Measurements from ENCODE around the gene STK24. TPM values are rescaled to one million over a fixed set of nuclear protein-coding genes. Genes with fewer than 3 reads are reported as not detected.

The STK24 gene
- total and polyA plus RNA-seq, 10 of the 15 experiments (the other 5 are each of a cell fraction or from before 2014, with no cell fraction given), result 7.5 to 115 (median 52.9) TPM

DNA sequence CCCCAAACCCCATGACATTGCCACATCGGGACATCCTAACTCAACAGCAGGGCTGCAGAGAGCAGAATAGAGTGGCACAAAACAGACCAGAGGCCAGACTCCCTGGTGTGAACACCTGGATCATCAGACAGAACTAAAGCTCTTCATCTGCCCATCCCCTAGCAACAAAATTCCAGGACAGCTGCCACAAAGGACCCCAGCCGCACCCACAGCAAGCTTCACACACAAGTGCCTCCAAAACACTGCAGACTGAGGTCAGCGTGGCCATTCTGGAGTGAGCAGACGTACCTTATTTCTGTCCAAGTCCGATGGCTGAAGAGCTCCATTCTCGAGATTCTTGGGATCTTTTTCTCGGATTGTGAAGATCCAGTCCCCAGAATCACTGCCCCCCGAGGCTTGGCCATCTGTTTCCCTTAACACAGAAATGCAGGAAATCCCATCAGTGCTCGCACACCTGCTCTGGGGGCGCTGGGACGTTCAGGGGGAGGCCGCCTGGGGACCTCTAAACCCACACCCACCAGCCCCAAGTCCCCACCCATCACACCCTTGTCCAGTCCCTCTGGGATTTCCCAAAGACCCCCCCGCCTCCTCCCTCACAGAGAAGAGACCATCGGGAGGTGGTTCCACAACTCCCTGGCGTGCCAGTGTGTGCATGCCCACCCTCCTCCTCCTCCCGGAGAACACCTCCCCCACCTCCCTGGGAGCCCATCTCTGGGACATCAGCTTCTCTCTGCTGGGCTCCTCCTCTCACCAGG, 115.2 kb downstream of the STK24 start (continued):
- TF ChIP-seq, protein P1, sequence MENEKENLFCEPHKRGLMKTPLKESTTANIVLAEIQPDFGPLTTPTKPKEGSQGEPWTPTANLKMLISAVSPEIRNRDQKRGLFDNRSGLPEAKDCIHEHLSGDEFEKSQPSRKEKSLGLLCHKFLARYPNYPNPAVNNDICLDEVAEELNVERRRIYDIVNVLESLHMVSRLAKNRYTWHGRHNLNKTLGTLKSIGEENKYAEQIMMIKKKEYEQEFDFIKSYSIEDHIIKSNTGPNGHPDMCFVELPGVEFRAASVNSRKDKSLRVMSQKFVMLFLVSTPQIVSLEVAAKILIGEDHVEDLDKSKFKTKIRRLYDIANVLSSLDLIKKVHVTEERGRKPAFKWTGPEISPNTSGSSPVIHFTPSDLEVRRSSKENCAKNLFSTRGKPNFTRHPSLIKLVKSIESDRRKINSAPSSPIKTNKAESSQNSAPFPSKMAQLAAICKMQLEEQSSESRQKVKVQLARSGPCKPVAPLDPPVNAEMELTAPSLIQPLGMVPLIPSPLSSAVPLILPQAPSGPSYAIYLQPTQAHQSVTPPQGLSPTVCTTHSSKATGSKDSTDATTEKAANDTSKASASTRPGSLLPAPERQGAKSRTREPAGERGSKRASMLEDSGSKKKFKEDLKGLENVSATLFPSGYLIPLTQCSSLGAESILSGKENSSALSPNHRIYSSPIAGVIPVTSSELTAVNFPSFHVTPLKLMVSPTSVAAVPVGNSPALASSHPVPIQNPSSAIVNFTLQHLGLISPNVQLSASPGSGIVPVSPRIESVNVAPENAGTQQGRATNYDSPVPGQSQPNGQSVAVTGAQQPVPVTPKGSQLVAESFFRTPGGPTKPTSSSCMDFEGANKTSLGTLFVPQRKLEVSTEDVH (IDR thresholded peaks at IDR 0.05; ENCODE audit: low read depth, partially characterized antibody), result no peak
- TF ChIP-seq NBN (IDR thresholded peaks at IDR 0.05), result no peak
- TF ChIP-seq BHLHE40 (IDR thresholded peaks at IDR 0.05; ENCODE audit: borderline replicate concordance in 1 of 2, low read depth in 2 of 2, low read length in 1 of 2), result no peak
- no peak for TF ChIP-seq MTA3 (IDR thresholded peaks at IDR 0.05; ENCODE audit: borderline replicate concordance, low read length)
- TF ChIP-seq SP1 (IDR thresholded peaks at IDR 0.05; ENCODE audit: low read depth, low read length), result no peak

DNA sequence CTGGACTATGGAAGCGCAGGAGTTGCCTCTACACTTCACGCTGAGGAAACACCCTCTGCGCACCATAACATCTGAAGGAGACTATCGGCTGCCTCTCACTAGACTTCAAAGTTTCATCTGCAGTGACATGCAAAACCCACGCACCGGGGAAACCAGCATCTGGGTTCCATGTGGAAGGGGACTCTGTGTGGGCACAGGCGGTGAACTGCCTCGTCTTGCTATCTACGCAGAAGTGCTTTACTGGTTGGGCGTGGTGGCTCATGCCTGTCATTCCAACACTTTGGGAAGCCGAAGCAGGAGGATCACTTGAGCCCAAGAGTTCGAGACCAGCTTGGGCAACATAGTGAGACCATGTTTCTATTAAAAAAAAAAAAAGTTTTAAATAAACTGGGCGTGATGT, 116.4 kb downstream of the STK24 start:
- no peaks in the 10 kb centered on the region for H3K79me2 ChIP-seq (ENCODE audit: control insufficient read depth, insufficient read depth, low read length)
- intact Hi-C loops (cut with micrococcal nuclease; ENCODE audit: unreplicated experiment), result no loop called here
- BruUV-seq (replicated peaks), result no TSS peak
- H3K4me1 ChIP-seq (ENCODE audit: control insufficient read depth, insufficient read depth, low read length), result no peaks in the 10 kb centered on the region
- ChIA-PET POLR2A (no interaction called here), RAD21 (ENCODE audit: unreplicated experiment) (no interaction called here), CTCF (no interaction called here), SMC1A (ENCODE audit: uncharacterized antibody, unreplicated experiment) (no interaction called here)
- H4K20me1 ChIP-seq (ENCODE audit: control insufficient read depth, insufficient read depth), result no peaks in the 10 kb centered on the region
- in situ Hi-C loops (cut with MboI), result no loop called here
- H3K4me3 ChIP-seq, result no peak overlapping the region
- H3K36me3 ChIP-seq (ENCODE audit: control insufficient read depth in 2 of 2, insufficient read depth in 2 of 2, low read length in 1 of 2), result peaks cover 34% of the 10 kb centered on the region in 2 experiments
- H2AFZ ChIP-seq (ENCODE audit: control insufficient read depth, low read depth, low read length), result no peak overlapping the region
- no peak overlapping the region for H3K9ac ChIP-seq (ENCODE audit: control insufficient read depth, insufficient read depth, low read length)
- no peaks in the 10 kb centered on the region for H3K27me3 ChIP-seq (replicated peaks in 1 of 2; ENCODE audit: control insufficient read depth in 2 of 2, insufficient read depth in 2 of 2, low read length in 1 of 2)
- FAIRE-seq (no peak), DNase-seq (ENCODE audit: low read depth, low spot score) (no peak), ATAC-seq (no peak)
- H3K4me2 ChIP-seq (ENCODE audit: control insufficient read depth, insufficient read depth), result no peak overlapping the region
- WGBS (ENCODE audit: insufficient coverage, insufficient replicate concordance, low lambda C conversion rate, missing lambda C conversion rate), result 88% methylated on average over 13 of the region's 13 CpGs
- TF ChIP-seq KDM1A (IDR thresholded peaks at IDR 0.05; ENCODE audit: borderline replicate concordance), result no peak
- TF ChIP-seq, protein P2, sequence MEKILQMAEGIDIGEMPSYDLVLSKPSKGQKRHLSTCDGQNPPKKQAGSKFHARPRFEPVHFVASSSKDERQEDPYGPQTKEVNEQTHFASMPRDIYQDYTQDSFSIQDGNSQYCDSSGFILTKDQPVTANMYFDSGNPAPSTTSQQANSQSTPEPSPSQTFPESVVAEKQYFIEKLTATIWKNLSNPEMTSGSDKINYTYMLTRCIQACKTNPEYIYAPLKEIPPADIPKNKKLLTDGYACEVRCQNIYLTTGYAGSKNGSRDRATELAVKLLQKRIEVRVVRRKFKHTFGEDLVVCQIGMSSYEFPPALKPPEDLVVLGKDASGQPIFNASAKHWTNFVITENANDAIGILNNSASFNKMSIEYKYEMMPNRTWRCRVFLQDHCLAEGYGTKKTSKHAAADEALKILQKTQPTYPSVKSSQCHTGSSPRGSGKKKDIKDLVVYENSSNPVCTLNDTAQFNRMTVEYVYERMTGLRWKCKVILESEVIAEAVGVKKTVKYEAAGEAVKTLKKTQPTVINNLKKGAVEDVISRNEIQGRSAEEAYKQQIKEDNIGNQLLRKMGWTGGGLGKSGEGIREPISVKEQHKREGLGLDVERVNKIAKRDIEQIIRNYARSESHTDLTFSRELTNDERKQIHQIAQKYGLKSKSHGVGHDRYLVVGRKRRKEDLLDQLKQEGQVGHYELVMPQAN (conservative IDR thresholded peaks at IDR 0.05), result no peak
- no peak for TF ChIP-seq ESRRA (IDR thresholded peaks at IDR 0.05; ENCODE audit: low read length)
- H3K27ac ChIP-seq (ENCODE audit: control insufficient read depth, insufficient read depth), result no peak overlapping the region
- no peaks in the 10 kb centered on the region for H3K9me3 ChIP-seq (replicated peaks; ENCODE audit: control insufficient read depth, insufficient read depth, low read length)
